ENCODE results near the gene HAUS7. TPM values are rescaled to one million over a fixed set of nuclear protein-coding genes. Genes with fewer than 3 reads are reported as not detected.
A peak's percentile ranks its signal among the peaks of the same experiment; 100 is the strongest.

HAUS7 gene
- total RNA-seq, 2 donors from 2014 or later, result 10.5 to 15.9 TPM

DNA sequence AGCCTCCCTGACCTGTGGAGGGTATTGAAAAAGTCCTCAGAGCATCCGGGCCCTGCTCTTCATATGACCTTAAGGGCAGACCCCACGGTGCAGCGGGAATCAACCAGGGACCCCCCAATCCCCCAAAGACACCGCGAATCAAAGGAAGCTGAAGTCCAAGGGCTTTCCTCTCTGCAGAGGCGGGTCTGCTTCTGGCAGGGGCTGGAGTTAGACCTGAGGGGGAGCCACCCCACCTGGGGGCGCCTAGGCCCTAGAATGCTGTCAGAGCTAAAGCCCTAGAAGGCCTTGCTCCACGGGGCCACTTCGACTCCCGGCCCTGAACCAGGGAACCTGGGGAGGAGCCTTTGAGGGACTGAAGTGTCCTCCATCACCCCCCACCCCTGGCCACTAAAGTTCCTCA is 2.8 kb upstream of the HAUS7 start:
- H3K27ac ChIP-seq, result no peak overlapping the region
- no peak overlapping the region for H3K4me3 ChIP-seq
- no peak for DNase-seq (ENCODE audit: low spot score)
- TF ChIP-seq, protein P1, sequence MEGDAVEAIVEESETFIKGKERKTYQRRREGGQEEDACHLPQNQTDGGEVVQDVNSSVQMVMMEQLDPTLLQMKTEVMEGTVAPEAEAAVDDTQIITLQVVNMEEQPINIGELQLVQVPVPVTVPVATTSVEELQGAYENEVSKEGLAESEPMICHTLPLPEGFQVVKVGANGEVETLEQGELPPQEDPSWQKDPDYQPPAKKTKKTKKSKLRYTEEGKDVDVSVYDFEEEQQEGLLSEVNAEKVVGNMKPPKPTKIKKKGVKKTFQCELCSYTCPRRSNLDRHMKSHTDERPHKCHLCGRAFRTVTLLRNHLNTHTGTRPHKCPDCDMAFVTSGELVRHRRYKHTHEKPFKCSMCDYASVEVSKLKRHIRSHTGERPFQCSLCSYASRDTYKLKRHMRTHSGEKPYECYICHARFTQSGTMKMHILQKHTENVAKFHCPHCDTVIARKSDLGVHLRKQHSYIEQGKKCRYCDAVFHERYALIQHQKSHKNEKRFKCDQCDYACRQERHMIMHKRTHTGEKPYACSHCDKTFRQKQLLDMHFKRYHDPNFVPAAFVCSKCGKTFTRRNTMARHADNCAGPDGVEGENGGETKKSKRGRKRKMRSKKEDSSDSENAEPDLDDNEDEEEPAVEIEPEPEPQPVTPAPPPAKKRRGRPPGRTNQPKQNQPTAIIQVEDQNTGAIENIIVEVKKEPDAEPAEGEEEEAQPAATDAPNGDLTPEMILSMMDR (IDR thresholded peaks at IDR 0.05), result no peak
- no peaks in the 10 kb centered on the region for H3K36me3 ChIP-seq
- peaks cover 0 to 49% of the 10 kb centered on the region in 2 donors for H3K4me1 ChIP-seq
- H3K9me3 ChIP-seq, result no peaks in the 10 kb centered on the region
- no peaks in the 10 kb centered on the region for H3K27me3 ChIP-seq

DNA sequence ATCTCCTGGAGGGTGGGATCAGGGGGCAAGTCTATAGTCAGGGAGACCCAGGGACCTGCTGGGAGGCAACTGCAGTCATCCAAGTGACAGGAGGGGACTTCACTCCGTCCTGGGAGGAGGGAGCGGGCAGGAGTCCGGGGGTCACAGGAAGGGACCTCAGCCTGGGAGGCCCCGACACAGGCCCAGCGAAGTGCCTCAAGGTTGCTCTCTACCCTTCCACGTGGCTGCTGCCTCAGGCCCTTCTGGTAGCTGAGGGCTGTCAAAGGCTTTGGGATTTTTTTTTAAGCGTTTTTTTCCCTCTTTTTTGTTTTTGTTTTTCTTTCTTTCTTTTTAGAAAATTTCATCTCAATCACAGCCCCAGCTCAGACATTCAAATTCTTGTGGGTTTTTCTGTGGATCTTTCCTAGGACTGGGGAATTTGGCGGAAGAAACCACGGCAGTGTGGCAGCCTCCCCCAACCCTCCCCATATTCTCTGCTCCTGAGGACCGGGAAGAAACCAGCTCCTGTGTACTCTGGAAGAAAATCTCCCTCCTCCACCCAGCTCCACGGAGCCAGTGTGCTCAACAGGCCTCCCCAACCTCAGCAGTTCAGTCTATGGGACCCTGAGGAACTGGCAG is 1.4 kb upstream of the HAUS7 start:
- Histone ChIP-seq H3K27me3 (no peaks in the 10 kb centered on the region), H3K4me1 (peaks cover 0 to 39% of the 10 kb centered on the region in 2 donors), H3K36me3 (no peaks in the 10 kb centered on the region), H3K4me3 (no peak overlapping the region), H3K9me3 (no peaks in the 10 kb centered on the region), H3K27ac (peak overlapping the region; percentile 16 to 42)
- no peak for DNase-seq (ENCODE audit: low spot score)
- TF ChIP-seq, protein P1 (IDR thresholded peaks at IDR 0.05), result no peak

DNA sequence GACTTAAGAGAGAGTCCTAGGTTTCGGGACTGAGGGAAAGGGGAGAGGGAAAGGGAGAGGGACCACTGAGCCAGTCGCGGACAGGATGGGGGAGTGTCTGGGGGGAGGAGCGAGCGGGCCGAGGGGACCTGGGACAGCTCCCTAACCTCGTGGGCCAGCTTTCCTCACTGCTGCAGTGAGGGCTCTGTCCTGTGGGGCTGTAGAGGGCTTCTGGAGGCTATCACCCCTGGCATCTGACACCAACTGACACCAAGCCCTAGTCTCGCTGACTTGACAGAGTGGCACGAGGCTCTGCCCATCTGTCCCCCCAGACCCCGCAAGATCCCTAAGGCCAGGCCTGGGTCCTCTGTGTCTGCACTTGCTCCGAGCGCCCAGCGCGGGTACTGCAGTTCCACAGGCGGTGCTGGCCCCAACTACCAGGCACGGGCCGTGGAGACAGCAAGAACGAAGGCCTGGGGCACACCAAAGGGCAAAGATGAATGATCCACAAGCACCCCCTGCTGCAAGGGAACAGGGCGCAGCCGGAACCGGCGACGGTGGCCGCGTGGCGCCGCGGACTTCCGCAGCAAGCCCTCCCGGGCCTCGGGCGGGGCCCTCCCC is 465 bp downstream of the HAUS7 start:
- TF ChIP-seq, protein P1 (IDR thresholded peaks at IDR 0.05), result no peak
- peak overlapping the region; percentile 34 to 62 for H3K27ac ChIP-seq
- H3K27me3 ChIP-seq, result no peaks in the 10 kb centered on the region

DNA sequence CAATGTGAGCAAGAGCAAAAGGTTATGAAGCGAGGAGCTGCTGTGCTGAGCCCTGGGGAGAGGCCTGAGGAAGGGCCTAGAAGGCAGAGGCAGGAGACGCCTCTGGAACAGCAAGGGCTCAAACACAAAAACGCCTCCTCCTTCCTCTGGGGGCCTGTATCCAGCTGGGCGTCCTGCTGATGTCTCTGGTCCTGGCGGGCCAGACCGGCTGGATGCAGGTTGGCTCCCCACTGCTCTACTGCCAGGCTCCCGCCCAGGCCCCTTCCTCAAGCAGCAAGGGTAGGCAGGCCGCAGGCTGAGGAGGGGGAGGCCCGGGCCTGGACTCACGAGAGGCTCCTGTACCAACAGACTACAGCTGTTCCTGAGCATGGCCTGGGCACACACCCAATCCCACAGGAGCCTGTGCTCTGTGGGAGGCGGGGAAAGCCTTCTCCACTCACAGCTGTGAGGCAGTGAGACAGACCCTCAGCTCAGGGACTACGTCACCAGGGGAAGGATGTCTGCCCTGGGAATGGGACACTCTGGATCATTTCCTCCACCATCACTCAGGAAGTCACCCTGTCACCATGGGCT is 2.3 kb downstream of the HAUS7 start:
- H3K36me3 ChIP-seq, result no peaks in the 10 kb centered on the region
- no peak for DNase-seq (ENCODE audit: low spot score)
- peaks cover 0 to 18% of the 10 kb centered on the region in 2 donors for H3K4me1 ChIP-seq
- H3K4me3 ChIP-seq, result no peak overlapping the region
- no peaks in the 10 kb centered on the region for H3K9me3 ChIP-seq
- TF ChIP-seq, protein P1 (IDR thresholded peaks at IDR 0.05), result no peak
- H3K27me3 ChIP-seq, result no peaks in the 10 kb centered on the region
- no peak overlapping the region for H3K27ac ChIP-seq

More for the DNA sequence above, 465 bp downstream of the HAUS7 start:
- Histone ChIP-seq H3K4me3 (peak overlapping the region; percentile 40 to 65), H3K9me3 (no peaks in the 10 kb centered on the region), H3K4me1 (peaks cover 0 to 24% of the 10 kb centered on the region in 2 donors), H3K36me3 (no peaks in the 10 kb centered on the region)
- DNase-seq (ENCODE audit: low spot score), result no peak

DNA sequence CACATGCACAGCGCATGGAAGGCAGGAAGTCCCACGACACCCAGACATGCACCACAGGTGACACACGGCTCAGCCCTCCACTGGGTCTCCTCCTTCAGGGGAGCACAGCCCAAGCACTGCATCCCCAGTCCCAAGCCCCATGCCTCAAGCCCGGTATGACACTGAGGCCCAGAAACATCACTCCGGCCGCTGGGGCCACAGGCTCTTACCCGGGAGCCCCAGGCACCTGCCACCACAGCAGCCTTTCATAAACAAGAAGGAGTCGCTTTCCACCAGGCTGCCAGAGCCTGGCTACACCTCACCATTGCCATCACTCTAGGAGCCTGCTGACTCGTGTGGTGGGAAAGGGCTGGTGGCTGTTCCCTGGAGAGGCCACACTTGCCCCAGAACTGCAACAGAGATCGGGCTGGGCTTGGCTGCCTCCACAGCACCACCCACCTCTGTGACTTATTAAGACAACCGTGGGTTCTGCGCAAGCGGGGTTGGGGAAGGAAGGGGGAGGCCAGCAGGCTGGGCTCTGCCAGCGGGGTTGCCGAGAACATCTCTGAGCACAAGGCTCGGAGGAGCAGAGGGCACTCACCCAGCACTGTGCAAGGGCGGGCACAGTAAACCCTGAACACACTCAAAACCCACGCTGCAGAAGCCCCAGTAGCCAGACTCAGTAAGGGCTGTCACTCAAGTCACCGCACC is 4.5 kb downstream of the HAUS7 start:
- TF ChIP-seq, protein P1 (IDR thresholded peaks at IDR 0.05), result no peak
- H3K4me3 ChIP-seq, result no peak overlapping the region
- H3K9me3 ChIP-seq, result no peaks in the 10 kb centered on the region
- peaks cover 4% of the 10 kb centered on the region for H3K36me3 ChIP-seq
- H3K27me3 ChIP-seq, result no peaks in the 10 kb centered on the region
- H3K27ac ChIP-seq, result no peak overlapping the region
- peaks cover 0 to 13% of the 10 kb centered on the region in 2 donors for H3K4me1 ChIP-seq
- no peak for DNase-seq (ENCODE audit: low spot score)

Data from right atrium auricular region (tissue), 2 donors.